ENCODE data around the gene ZFAND4. TPM values are rescaled to one million over a fixed set of nuclear protein-coding genes. Genes with fewer than 3 reads are reported as not detected.
A peak's percentile ranks its signal among the peaks of the same experiment; 100 is the strongest.

Gene ZFAND4
- total and polyA plus RNA-seq, 9 of the 15 experiments (the other 6 are each of a cell fraction or from before 2014, with no cell fraction given) = 0.42 to 3.0 (median 1.5) TPM

DNA sequence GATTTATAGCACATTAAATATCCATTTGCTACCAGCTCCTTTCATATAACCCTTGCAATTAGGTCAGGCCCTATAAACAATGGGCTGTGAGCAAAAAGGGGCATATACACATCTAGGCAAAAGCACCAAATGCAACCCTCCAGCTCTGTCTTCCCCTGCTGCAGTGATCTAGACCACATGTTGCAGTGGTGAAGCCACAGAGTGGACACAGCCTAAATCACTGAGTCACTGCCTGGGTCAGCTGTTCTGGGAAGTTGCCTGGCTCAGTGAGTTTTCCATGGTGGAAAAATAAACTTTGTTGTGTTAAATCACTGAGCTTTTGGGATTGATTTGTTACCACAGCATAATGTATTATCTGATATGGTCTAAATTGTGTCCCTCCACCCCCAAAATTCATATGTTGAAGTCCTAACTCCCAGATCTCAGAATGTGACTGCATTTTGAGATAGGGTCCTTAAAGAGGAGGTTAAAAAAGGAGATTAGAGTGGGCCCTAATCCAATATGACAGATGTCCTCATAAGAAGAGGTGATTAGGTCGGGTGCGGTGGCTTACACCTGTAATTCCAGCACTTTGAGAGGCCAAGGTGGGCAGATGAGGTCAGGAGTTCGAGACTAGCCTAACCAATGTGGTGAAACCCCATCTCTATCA is 70.4 kb downstream of the ZFAND4 start (continued):
- TF ChIP-seq, protein P1, sequence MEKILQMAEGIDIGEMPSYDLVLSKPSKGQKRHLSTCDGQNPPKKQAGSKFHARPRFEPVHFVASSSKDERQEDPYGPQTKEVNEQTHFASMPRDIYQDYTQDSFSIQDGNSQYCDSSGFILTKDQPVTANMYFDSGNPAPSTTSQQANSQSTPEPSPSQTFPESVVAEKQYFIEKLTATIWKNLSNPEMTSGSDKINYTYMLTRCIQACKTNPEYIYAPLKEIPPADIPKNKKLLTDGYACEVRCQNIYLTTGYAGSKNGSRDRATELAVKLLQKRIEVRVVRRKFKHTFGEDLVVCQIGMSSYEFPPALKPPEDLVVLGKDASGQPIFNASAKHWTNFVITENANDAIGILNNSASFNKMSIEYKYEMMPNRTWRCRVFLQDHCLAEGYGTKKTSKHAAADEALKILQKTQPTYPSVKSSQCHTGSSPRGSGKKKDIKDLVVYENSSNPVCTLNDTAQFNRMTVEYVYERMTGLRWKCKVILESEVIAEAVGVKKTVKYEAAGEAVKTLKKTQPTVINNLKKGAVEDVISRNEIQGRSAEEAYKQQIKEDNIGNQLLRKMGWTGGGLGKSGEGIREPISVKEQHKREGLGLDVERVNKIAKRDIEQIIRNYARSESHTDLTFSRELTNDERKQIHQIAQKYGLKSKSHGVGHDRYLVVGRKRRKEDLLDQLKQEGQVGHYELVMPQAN (IDR thresholded peaks at IDR 0.05; ENCODE audit: borderline replicate concordance) = no peak
- TF ChIP-seq ZNF586 (CRISPR knock-in tag; conservative IDR thresholded peaks at IDR 0.05) = no peak
- TF ChIP-seq CBFA2T2 (conservative IDR thresholded peaks at IDR 0.05) = peak; percentile 61
- no peak for TF ChIP-seq MTA2 (IDR thresholded peaks at IDR 0.05; ENCODE audit: low read depth)
- no peak for TF ChIP-seq ZNF121 (CRISPR knock-in tag; conservative IDR thresholded peaks at IDR 0.05)
- no peak for TF ChIP-seq SMAD3 (CRISPR knock-in tag; conservative IDR thresholded peaks at IDR 0.05)
- no peak for TF ChIP-seq ZNF143 (CRISPR knock-in tag; IDR thresholded peaks at IDR 0.05)
- no peak for TF ChIP-seq BRD9 (IDR thresholded peaks at IDR 0.05; ENCODE audit: low read depth, partially characterized antibody)
- TF ChIP-seq, protein P2, sequence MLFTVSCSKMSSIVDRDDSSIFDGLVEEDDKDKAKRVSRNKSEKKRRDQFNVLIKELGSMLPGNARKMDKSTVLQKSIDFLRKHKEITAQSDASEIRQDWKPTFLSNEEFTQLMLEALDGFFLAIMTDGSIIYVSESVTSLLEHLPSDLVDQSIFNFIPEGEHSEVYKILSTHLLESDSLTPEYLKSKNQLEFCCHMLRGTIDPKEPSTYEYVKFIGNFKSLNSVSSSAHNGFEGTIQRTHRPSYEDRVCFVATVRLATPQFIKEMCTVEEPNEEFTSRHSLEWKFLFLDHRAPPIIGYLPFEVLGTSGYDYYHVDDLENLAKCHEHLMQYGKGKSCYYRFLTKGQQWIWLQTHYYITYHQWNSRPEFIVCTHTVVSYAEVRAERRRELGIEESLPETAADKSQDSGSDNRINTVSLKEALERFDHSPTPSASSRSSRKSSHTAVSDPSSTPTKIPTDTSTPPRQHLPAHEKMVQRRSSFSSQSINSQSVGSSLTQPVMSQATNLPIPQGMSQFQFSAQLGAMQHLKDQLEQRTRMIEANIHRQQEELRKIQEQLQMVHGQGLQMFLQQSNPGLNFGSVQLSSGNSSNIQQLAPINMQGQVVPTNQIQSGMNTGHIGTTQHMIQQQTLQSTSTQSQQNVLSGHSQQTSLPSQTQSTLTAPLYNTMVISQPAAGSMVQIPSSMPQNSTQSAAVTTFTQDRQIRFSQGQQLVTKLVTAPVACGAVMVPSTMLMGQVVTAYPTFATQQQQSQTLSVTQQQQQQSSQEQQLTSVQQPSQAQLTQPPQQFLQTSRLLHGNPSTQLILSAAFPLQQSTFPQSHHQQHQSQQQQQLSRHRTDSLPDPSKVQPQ (CRISPR knock-in tag; IDR thresholded peaks at IDR 0.05; ENCODE audit: borderline replicate concordance) = no peak
- TF ChIP-seq TRIM24 (IDR thresholded peaks at IDR 0.05) = no peak
- no peak for TF ChIP-seq HLTF (IDR thresholded peaks at IDR 0.05)
- no peak for TF ChIP-seq FOXK2 (conservative IDR thresholded peaks at IDR 0.05 in 1 of 2, IDR thresholded peaks at IDR 0.05 in 1 of 2; ENCODE audit: low read depth in 2 of 2)
- TF ChIP-seq MCM5 (IDR thresholded peaks at IDR 0.05; ENCODE audit: low read depth) = no peak
- TF ChIP-seq HDGF (IDR thresholded peaks at IDR 0.05) = no peak
- peak; percentile 54 for TF ChIP-seq TAL1 (IDR thresholded peaks at IDR 0.05)
- no peak for TF ChIP-seq NCOA6 (IDR thresholded peaks at IDR 0.05)
- TF ChIP-seq ZC3H11A (IDR thresholded peaks at IDR 0.05; ENCODE audit: low read depth, low read length) = no peak
- TF ChIP-seq ZNF384 (IDR thresholded peaks at IDR 0.05; ENCODE audit: low read depth, low read length) = no peak
- no peak for TF ChIP-seq E2F3 (CRISPR knock-in tag; IDR thresholded peaks at IDR 0.05)
- TF ChIP-seq CTBP1 (IDR thresholded peaks at IDR 0.05; ENCODE audit: borderline replicate concordance) = no peak
- TF ChIP-seq, protein P3, sequence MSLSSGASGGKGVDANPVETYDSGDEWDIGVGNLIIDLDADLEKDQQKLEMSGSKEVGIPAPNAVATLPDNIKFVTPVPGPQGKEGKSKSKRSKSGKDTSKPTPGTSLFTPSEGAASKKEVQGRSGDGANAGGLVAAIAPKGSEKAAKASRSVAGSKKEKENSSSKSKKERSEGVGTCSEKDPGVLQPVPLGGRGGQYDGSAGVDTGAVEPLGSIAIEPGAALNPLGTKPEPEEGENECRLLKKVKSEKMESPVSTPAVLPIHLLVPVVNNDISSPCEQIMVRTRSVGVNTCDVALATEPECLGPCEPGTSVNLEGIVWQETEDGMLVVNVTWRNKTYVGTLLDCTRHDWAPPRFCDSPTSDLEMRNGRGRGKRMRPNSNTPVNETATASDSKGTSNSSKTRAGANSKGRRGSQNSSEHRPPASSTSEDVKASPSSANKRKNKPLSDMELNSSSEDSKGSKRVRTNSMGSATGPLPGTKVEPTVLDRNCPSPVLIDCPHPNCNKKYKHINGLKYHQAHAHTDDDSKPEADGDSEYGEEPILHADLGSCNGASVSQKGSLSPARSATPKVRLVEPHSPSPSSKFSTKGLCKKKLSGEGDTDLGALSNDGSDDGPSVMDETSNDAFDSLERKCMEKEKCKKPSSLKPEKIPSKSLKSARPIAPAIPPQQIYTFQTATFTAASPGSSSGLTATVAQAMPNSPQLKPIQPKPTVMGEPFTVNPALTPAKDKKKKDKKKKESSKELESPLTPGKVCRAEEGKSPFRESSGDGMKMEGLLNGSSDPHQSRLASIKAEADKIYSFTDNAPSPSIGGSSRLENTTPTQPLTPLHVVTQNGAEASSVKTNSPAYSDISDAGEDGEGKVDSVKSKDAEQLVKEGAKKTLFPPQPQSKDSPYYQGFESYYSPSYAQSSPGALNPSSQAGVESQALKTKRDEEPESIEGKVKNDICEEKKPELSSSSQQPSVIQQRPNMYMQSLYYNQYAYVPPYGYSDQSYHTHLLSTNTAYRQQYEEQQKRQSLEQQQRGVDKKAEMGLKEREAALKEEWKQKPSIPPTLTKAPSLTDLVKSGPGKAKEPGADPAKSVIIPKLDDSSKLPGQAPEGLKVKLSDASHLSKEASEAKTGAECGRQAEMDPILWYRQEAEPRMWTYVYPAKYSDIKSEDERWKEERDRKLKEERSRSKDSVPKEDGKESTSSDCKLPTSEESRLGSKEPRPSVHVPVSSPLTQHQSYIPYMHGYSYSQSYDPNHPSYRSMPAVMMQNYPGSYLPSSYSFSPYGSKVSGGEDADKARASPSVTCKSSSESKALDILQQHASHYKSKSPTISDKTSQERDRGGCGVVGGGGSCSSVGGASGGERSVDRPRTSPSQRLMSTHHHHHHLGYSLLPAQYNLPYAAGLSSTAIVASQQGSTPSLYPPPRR (CRISPR knock-in tag; IDR thresholded peaks at IDR 0.05; ENCODE audit: borderline replicate concordance) = no peak
- TF ChIP-seq ZNF324 (CRISPR knock-in tag; IDR thresholded peaks at IDR 0.05) = no peak
- TF ChIP-seq CBFA2T3 (IDR thresholded peaks at IDR 0.05) = peak; percentile 73
- no peak for TF ChIP-seq RAD51 (IDR thresholded peaks at IDR 0.05; ENCODE audit: borderline replicate concordance, low read depth)
